ENCODE data around the gene HCN3.

GRCh38 chr1:155279268-155279667 lies 2.0 kb downstream of the HCN3 start:
- TF ChIP-seq POLR2A (IDR thresholded peaks at IDR 0.05; ENCODE audit: low read length) (no peak), GATA1 (IDR thresholded peaks at IDR 0.05; ENCODE audit: low read depth, low read length) (no peak)

Data from erythroblast (primary cell).